Upper lobe of left lung (tissue), 4 donors: Measurements from ENCODE around the gene RPL5.

Experiments used
- EP300 ChIP-seq, 4 donors: sonication (generic); formaldehyde crosslinking; IDR thresholded peaks; one replicate each; pipeline ENCODE4 v1.5.1; 2017; ENCODE audit warnings: antibody characterized with exemption in 4 of 4, control low read depth in 2 of 4
- POLR2A ChIP-seq, 4 donors: fragments of 450-650 bp; IDR thresholded peaks; one replicate each; pipeline ENCODE4 v1.5.1; 2016 to 2017; ENCODE audit warnings: antibody characterized with exemption in 4 of 4, mild to moderate bottlenecking in 2 of 4
- POLR2AphosphoS5 ChIP-seq, 2 donors: sonication (generic); formaldehyde crosslinking; IDR thresholded peaks; one replicate each; pipeline ENCODE4 v1.5.1; 2017; ENCODE audit warnings: antibody characterized with exemption in 2 of 2
- TF ChIP-seq, protein P1 (sequence below), 6 experiments: fragments of 450-650 bp in 4 of 6; fragments of 200-600 bp in 2 of 6; sonication (generic) in 2 of 6; IDR thresholded peaks; one replicate each; pipeline ENCODE4 v1.5.1; 2016 to 2019; ENCODE audit warnings: antibody characterized with exemption in 6 of 6

DNA sequence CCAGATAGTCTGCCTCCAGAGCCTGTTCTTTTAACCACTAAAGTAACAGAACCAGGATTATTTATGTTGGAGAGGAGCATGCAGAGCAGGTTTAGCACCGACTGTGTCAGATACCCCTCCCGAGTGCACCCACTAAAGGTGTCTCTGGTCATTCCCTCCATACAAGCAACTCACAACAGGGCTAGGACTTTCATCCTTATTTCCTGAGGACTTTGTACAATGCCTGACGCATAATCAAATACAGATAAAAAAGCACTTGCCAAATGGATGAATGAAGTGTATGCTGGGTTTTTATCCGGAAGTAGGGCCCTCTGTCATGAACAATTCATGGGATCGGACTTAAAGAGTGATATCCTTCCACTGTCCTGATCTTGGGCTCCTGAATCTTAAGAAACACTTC, 26.0 kb downstream of the RPL5 start:
- TF ChIP-seq, protein P1, sequence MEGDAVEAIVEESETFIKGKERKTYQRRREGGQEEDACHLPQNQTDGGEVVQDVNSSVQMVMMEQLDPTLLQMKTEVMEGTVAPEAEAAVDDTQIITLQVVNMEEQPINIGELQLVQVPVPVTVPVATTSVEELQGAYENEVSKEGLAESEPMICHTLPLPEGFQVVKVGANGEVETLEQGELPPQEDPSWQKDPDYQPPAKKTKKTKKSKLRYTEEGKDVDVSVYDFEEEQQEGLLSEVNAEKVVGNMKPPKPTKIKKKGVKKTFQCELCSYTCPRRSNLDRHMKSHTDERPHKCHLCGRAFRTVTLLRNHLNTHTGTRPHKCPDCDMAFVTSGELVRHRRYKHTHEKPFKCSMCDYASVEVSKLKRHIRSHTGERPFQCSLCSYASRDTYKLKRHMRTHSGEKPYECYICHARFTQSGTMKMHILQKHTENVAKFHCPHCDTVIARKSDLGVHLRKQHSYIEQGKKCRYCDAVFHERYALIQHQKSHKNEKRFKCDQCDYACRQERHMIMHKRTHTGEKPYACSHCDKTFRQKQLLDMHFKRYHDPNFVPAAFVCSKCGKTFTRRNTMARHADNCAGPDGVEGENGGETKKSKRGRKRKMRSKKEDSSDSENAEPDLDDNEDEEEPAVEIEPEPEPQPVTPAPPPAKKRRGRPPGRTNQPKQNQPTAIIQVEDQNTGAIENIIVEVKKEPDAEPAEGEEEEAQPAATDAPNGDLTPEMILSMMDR (IDR thresholded peaks at IDR 0.05), result no peak
- no peak for TF ChIP-seq POLR2A (IDR thresholded peaks at IDR 0.05)
- no peak for TF ChIP-seq EP300 (IDR thresholded peaks at IDR 0.05)
- TF ChIP-seq POLR2AphosphoS5 (IDR thresholded peaks at IDR 0.05), result no peak
